SU-DHL-6 (cell line): ENCODE results near the gene IFT122.

Experiments used
- H2AFZ ChIP-seq: fragments of 200-600 bp; sonication (generic); 2 replicates; pipeline ENCODE4 v1.6.1; 2014; ENCODE audit warnings: low read depth, mild to moderate bottlenecking, moderate library complexity, mixed read lengths, antibody characterized with exemption, low read length; ENCODE audit not compliant: severe bottlenecking
- H3F3A ChIP-seq: fragments of 200-600 bp; shearing (Covaris generic); 2 replicates; pipeline ENCODE4 v1.6.0; 2016; ENCODE audit warnings: antibody characterized with exemption, mild to moderate bottlenecking; ENCODE audit not compliant: insufficient read depth
- H3K27ac ChIP-seq: fragments of 200-600 bp; sonication (generic); 2 replicates; pipeline ENCODE4 v1.5.1; 2016; ENCODE audit warnings: low read depth, mild to moderate bottlenecking, low read length, moderate library complexity, mixed read lengths
- H3K27me3 ChIP-seq: fragments of 200-600 bp; sonication (generic), shearing (Covaris generic); 2 replicates; pipeline ENCODE4 v1.6.0; 2014; ENCODE audit warnings: mild to moderate bottlenecking, low read length
- H3K36me3 ChIP-seq: fragments of 200-600 bp; sonication (generic); 2 replicates; pipeline ENCODE4 v1.6.1; 2014; ENCODE audit warnings: mild to moderate bottlenecking, low read length, mixed read lengths
- H3K4me2 ChIP-seq: fragments of 300-600, 200-600 bp; shearing (Covaris generic), sonication (generic); 2 replicates; pipeline ENCODE4 v1.6.0; 2014; ENCODE audit warnings: low read length, low read depth, mild to moderate bottlenecking; ENCODE audit not compliant: poor library complexity, severe bottlenecking
- H3K4me3 ChIP-seq: fragments of 200-600 bp; sonication (generic); 2 replicates; pipeline ENCODE4 v1.5.1; 2014; ENCODE audit warnings: antibody characterized with exemption, low read length, mild to moderate bottlenecking, mixed read lengths; ENCODE audit not compliant: insufficient read depth, poor library complexity, severe bottlenecking
- H3K79me2 ChIP-seq: fragments of 200-600 bp; sonication (generic); 2 replicates; pipeline ENCODE4 v1.6.1; 2014; ENCODE audit warnings: mild to moderate bottlenecking, low read length, moderate library complexity; ENCODE audit not compliant: insufficient read depth
- H3K9ac ChIP-seq: fragments of 200-600 bp; sonication (generic); 2 replicates; pipeline ENCODE4 v1.7.0; 2014; ENCODE audit warnings: mild to moderate bottlenecking, low read length
- H3K9me2 ChIP-seq: fragments of 200-600 bp; sonication (generic); replicated peaks from 2 replicates; pipeline ENCODE4 v1.6.1; 2014; ENCODE audit warnings: low read length; ENCODE audit not compliant: insufficient read depth
- H3K9me3 ChIP-seq: fragments of 200-600 bp; sonication (generic); 2 replicates; pipeline ENCODE4 v1.6.1; 2014; ENCODE audit warnings: low read length, mixed read lengths; ENCODE audit not compliant: insufficient read depth
- H4K20me1 ChIP-seq: fragments of 200-600 bp; sonication (generic); 2 replicates; pipeline ENCODE4 v1.6.1; 2014; ENCODE audit warnings: low read depth, mild to moderate bottlenecking, antibody characterized with exemption, low read length, moderate library complexity, mixed read lengths
- CTCF ChIP-seq: fragments of 200-600 bp; sonication (generic); IDR thresholded peaks from one replicate; pipeline ENCODE4 v1.5.1; 2017; ENCODE audit warnings: antibody characterized with exemption, mild to moderate bottlenecking, low read length, moderate library complexity; ENCODE audit not compliant: insufficient read depth, poor library complexity, severe bottlenecking
- EZH2phosphoT487 ChIP-seq: fragments of 200-600 bp; sonication (generic), shearing (Covaris generic); conservative IDR thresholded peaks from 2 replicates; pipeline ENCODE4 v1.6.1; 2018; ENCODE audit warnings: mild to moderate bottlenecking, antibody characterized with exemption, low read length, moderate library complexity, mixed read lengths

Gene IFT122

GRCh38 chr3:129462361-129462968, 22.4 kb downstream of the IFT122 start:
- no peak overlapping the region for H3K4me3 ChIP-seq
- H3K9me2 ChIP-seq = no peaks in the 10 kb centered on the region
- H3K9ac ChIP-seq = no peak overlapping the region
- H2AFZ ChIP-seq = no peak overlapping the region
- H3F3A ChIP-seq = no peaks in the 10 kb centered on the region
- H3K27ac ChIP-seq = no peak overlapping the region
- H3K27me3 ChIP-seq = no peaks in the 10 kb centered on the region
- no peaks in the 10 kb centered on the region for H3K9me3 ChIP-seq
- H4K20me1 ChIP-seq = no peaks in the 10 kb centered on the region
- H3K4me2 ChIP-seq = no peak overlapping the region
- TF ChIP-seq CTCF (no peak), EZH2phosphoT487 (no peak)
- no peaks in the 10 kb centered on the region for H3K79me2 ChIP-seq
- H3K36me3 ChIP-seq = no peaks in the 10 kb centered on the region

GRCh38 chr3:129463094-129463493, 23.1 kb downstream of the IFT122 start:
- Histone ChIP-seq H3K27me3 (no peaks in the 10 kb centered on the region), H3F3A (no peaks in the 10 kb centered on the region), H3K9me2 (no peaks in the 10 kb centered on the region), H4K20me1 (no peaks in the 10 kb centered on the region), H3K4me2 (no peak overlapping the region), H3K4me3 (no peak overlapping the region), H3K36me3 (no peaks in the 10 kb centered on the region), H3K27ac (no peak overlapping the region), H3K9me3 (no peaks in the 10 kb centered on the region), H3K79me2 (no peaks in the 10 kb centered on the region), H3K9ac (no peak overlapping the region), H2AFZ (no peak overlapping the region)
- no peak for TF ChIP-seq EZH2phosphoT487
- TF ChIP-seq CTCF = no peak

GRCh38 chr3:129463716-129464115, 23.7 kb downstream of the IFT122 start:
- no peak overlapping the region for H3K27ac ChIP-seq
- H4K20me1 ChIP-seq = no peaks in the 10 kb centered on the region
- no peaks in the 10 kb centered on the region for H3K79me2 ChIP-seq
- no peaks in the 10 kb centered on the region for H3K36me3 ChIP-seq
- no peak overlapping the region for H2AFZ ChIP-seq
- H3K9ac ChIP-seq = no peak overlapping the region
- H3F3A ChIP-seq = no peaks in the 10 kb centered on the region
- H3K9me3 ChIP-seq = no peaks in the 10 kb centered on the region
- no peak overlapping the region for H3K4me2 ChIP-seq
- H3K27me3 ChIP-seq = no peaks in the 10 kb centered on the region
- TF ChIP-seq CTCF = no peak
- TF ChIP-seq EZH2phosphoT487 = no peak
- no peaks in the 10 kb centered on the region for H3K9me2 ChIP-seq
- no peak overlapping the region for H3K4me3 ChIP-seq
